ENCODE data around the gene FBXL17.

The FBXL17 gene

DNA sequence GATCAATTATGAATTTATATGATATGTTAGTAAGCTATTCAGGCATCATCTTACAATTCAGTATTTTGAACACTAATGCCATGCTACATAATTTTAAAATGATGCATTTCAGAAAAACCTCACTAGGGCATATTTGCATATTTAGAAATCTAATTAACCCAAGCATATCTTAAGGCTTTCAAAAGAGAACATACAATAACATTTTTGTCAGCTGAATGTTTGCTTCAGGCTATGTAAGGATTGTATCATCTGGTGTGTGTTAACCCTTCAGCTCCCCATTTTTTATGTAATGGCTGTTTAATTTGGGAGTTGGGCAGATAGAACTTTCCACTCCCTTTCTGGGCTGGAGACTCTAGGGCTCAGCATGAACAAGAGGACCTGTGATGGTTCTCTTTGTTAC is 412.1 kb downstream of the FBXL17 start:
- peaks cover 10% of the 10 kb centered on the region for H3K4me1 ChIP-seq
- TF ChIP-seq, protein P1, sequence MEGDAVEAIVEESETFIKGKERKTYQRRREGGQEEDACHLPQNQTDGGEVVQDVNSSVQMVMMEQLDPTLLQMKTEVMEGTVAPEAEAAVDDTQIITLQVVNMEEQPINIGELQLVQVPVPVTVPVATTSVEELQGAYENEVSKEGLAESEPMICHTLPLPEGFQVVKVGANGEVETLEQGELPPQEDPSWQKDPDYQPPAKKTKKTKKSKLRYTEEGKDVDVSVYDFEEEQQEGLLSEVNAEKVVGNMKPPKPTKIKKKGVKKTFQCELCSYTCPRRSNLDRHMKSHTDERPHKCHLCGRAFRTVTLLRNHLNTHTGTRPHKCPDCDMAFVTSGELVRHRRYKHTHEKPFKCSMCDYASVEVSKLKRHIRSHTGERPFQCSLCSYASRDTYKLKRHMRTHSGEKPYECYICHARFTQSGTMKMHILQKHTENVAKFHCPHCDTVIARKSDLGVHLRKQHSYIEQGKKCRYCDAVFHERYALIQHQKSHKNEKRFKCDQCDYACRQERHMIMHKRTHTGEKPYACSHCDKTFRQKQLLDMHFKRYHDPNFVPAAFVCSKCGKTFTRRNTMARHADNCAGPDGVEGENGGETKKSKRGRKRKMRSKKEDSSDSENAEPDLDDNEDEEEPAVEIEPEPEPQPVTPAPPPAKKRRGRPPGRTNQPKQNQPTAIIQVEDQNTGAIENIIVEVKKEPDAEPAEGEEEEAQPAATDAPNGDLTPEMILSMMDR (IDR thresholded peaks at IDR 0.05; ENCODE audit: low read depth, low read length) = no peak
- DNase-seq = no peak
- H3K9me3 ChIP-seq = no peaks in the 10 kb centered on the region
- no peaks in the 10 kb centered on the region for H3K36me3 ChIP-seq
- no peaks in the 10 kb centered on the region for H3K27me3 ChIP-seq
- H3K4me3 ChIP-seq (ENCODE audit: low read depth, low read length) = no peak overlapping the region

GRCh38 chr5:107968998-107969397 is 412.9 kb downstream of the FBXL17 start:
- no peak overlapping the region for H3K4me3 ChIP-seq (ENCODE audit: low read depth, low read length)
- TF ChIP-seq, protein P1 (IDR thresholded peaks at IDR 0.05; ENCODE audit: low read depth, low read length) = no peak
- peaks cover 10% of the 10 kb centered on the region for H3K4me1 ChIP-seq
- H3K27me3 ChIP-seq = no peaks in the 10 kb centered on the region
- no peaks in the 10 kb centered on the region for H3K36me3 ChIP-seq
- no peaks in the 10 kb centered on the region for H3K9me3 ChIP-seq
- DNase-seq = no peak

GRCh38 chr5:107968406-107968843 is 413.5 kb downstream of the FBXL17 start:
- Histone ChIP-seq H3K4me3 (ENCODE audit: low read depth, low read length) (no peak overlapping the region), H3K27me3 (no peaks in the 10 kb centered on the region), H3K36me3 (no peaks in the 10 kb centered on the region), H3K4me1 (peaks cover 10% of the 10 kb centered on the region), H3K9me3 (no peaks in the 10 kb centered on the region)
- TF ChIP-seq, protein P1 (IDR thresholded peaks at IDR 0.05; ENCODE audit: low read depth, low read length) = no peak
- no peak for DNase-seq

- H3K4me3 ChIP-seq (ENCODE audit: low read depth, low read length) = no peak overlapping the region; the same call in 1 of the 2 replicates
- peaks cover 10% of the 10 kb centered on the region for H3K4me1 ChIP-seq
- TF ChIP-seq, protein P1 (IDR thresholded peaks at IDR 0.05; ENCODE audit: low read depth, low read length) = no peak
- no peaks in the 10 kb centered on the region for H3K9me3 ChIP-seq
- no peaks in the 10 kb centered on the region for H3K27me3 ChIP-seq
- peak; percentile 44 for DNase-seq
- no peaks in the 10 kb centered on the region for H3K36me3 ChIP-seq
These were observed 415.7 kb downstream of the FBXL17 start for GRCh38 chr5:107966201-107966600.

DNA sequence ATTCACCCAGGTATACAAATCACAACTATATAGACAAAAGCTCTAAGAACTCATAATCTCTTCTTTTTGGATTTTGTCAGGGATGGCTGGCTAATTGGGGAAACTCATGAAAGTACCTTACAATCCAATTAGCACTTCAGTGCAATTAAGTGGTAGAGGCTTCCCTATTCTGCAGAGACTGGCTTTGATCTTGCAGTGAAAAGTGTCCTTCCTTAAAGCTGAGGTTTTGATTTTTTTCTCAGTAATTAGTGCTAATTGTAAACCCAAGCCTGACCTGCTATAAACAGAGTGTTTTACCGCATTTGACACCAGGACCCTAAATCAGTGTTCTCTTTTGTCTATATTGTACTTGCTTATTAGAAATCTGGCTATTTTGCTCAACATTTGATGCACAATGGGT is 417.2 kb downstream of the FBXL17 start:
- DNase-seq = no peak
- no peaks in the 10 kb centered on the region for H3K36me3 ChIP-seq
- H3K27me3 ChIP-seq = no peaks in the 10 kb centered on the region
- TF ChIP-seq, protein P1 (IDR thresholded peaks at IDR 0.05; ENCODE audit: low read depth, low read length) = no peak
- no peak overlapping the region for H3K4me3 ChIP-seq (ENCODE audit: low read depth, low read length)
- H3K4me1 ChIP-seq = peaks cover 10% of the 10 kb centered on the region
- no peaks in the 10 kb centered on the region for H3K9me3 ChIP-seq

GRCh38 chr5:107959573-107960279 is 422.2 kb downstream of the FBXL17 start:
- TF ChIP-seq, protein P1 (IDR thresholded peaks at IDR 0.05; ENCODE audit: low read depth, low read length) = no peak
- Histone ChIP-seq H3K27me3 (no peaks in the 10 kb centered on the region), H3K4me3 (ENCODE audit: low read depth, low read length) (no peak overlapping the region), H3K36me3 (no peaks in the 10 kb centered on the region), H3K4me1 (peaks cover 4% of the 10 kb centered on the region), H3K9me3 (no peaks in the 10 kb centered on the region)
- DNase-seq = no peak
